H9 (cell line): ENCODE measurements around the gene ITPR1. TPM values are rescaled to one million over a fixed set of nuclear protein-coding genes. Genes with fewer than 3 reads are reported as not detected.

Experiments
- DNase-seq: peaks from one replicate; pipeline ENCODE4 v3.0.0-alpha.2; 2017
- H2AFZ ChIP-seq: one replicate; pipeline ENCODE4 v1.6.1; 2013; ENCODE audit warnings: mild to moderate bottlenecking, low read length, control low read depth, moderate library complexity
- H2AK5ac ChIP-seq: 2 replicates; pipeline ENCODE4 v1.6.1; 2013; ENCODE audit warnings: low read length, control low read depth, mixed read lengths; ENCODE audit not compliant: insufficient read length
- H2BK120ac ChIP-seq: one replicate; pipeline ENCODE4 v1.6.1; 2013; ENCODE audit warnings: low read depth, mild to moderate bottlenecking, low read length, control low read depth, inconsistent platforms; ENCODE audit not compliant: poor library complexity, severe bottlenecking
- H2BK12ac ChIP-seq: 2 replicates; pipeline ENCODE4 v1.6.1; 2013; ENCODE audit warnings: low read length, control low read depth, mixed read lengths, low read depth; ENCODE audit not compliant: insufficient read length
- H2BK15ac ChIP-seq: 2 replicates; pipeline ENCODE4 v1.6.1; 2013; ENCODE audit warnings: low read depth, low read length, control low read depth
- H2BK20ac ChIP-seq: one replicate; pipeline ENCODE4 v1.6.1; 2013; ENCODE audit warnings: low read depth, mild to moderate bottlenecking, low read length, control low read depth, inconsistent platforms; ENCODE audit not compliant: poor library complexity, severe bottlenecking
- H2BK5ac ChIP-seq: 2 replicates; pipeline ENCODE4 v1.6.1; 2013; ENCODE audit warnings: low read length, control low read depth, mixed read lengths; ENCODE audit not compliant: insufficient read length
- H3K14ac ChIP-seq: 2 replicates; pipeline ENCODE4 v1.6.1; 2013; ENCODE audit warnings: low read length, control low read depth; ENCODE audit not compliant: insufficient read depth
- H3K18ac ChIP-seq: 2 replicates; pipeline ENCODE4 v1.6.1; 2013; ENCODE audit warnings: low read depth, mild to moderate bottlenecking, mixed read lengths, low read length, control low read depth; ENCODE audit not compliant: insufficient read length
- H3K23ac ChIP-seq: 2 replicates; pipeline ENCODE4 v1.6.1; 2013; ENCODE audit warnings: low read length, control low read depth, mixed read lengths, low read depth; ENCODE audit not compliant: insufficient read length
- H3K23me2 ChIP-seq: 2 replicates; pipeline ENCODE4 v1.6.1; 2013; ENCODE audit warnings: low read depth, mild to moderate bottlenecking, mixed read lengths, low read length, control low read depth; ENCODE audit not compliant: insufficient read length, poor library complexity, severe bottlenecking
- H3K27ac ChIP-seq: 2 replicates; pipeline ENCODE4 v1.5.1; 2013; ENCODE audit warnings: low read length, control low read depth, mixed read lengths, low read depth; ENCODE audit not compliant: insufficient read length
- H3K27me3 ChIP-seq: 2 replicates; pipeline ENCODE4 v1.6.1; 2013; ENCODE audit warnings: low read length, control low read depth, inconsistent platforms; ENCODE audit not compliant: insufficient read depth
- H3K4ac ChIP-seq: 2 replicates; pipeline ENCODE4 v1.6.1; 2013; ENCODE audit warnings: low read depth, mild to moderate bottlenecking, control low read depth, inconsistent platforms, low read length, moderate library complexity
- H3K4me1 ChIP-seq: 2 replicates; pipeline ENCODE4 v1.6.1; 2013; ENCODE audit warnings: low read length, control low read depth, inconsistent platforms; ENCODE audit not compliant: insufficient read depth
- H3K4me2 ChIP-seq: 2 replicates; pipeline ENCODE4 v1.6.1; 2013; ENCODE audit warnings: low read length, control low read depth, mixed read lengths; ENCODE audit not compliant: insufficient read length, insufficient read depth
- H3K56ac ChIP-seq: 2 replicates; pipeline ENCODE4 v1.6.1; 2013; ENCODE audit warnings: low read depth, mild to moderate bottlenecking, mixed read lengths, low read length, control low read depth; ENCODE audit not compliant: insufficient read length
- H3K79me1 ChIP-seq: 2 replicates; pipeline ENCODE4 v1.6.1; 2013; ENCODE audit warnings: low read depth, mild to moderate bottlenecking, moderate library complexity, low read length, control low read depth, inconsistent platforms; ENCODE audit not compliant: insufficient read depth, poor library complexity, severe bottlenecking
- H3K79me2 ChIP-seq: 2 replicates; pipeline ENCODE4 v1.6.1; 2013; ENCODE audit warnings: low read length, control low read depth, inconsistent platforms; ENCODE audit not compliant: insufficient read depth
- H3K9ac ChIP-seq: 2 replicates; pipeline ENCODE4 v1.6.1; 2013; ENCODE audit warnings: low read length, control low read depth, mixed read lengths; ENCODE audit not compliant: insufficient read length; ENCODE audit errors: extremely low read depth
- H3K9me3 ChIP-seq: one replicate; pipeline ENCODE4 v1.6.1; 2013; ENCODE audit warnings: low read depth, low read length, inconsistent platforms; ENCODE audit not compliant: control insufficient read depth
- H3T11ph ChIP-seq: one replicate; pipeline ENCODE4 v1.6.1; 2013; ENCODE audit warnings: mild to moderate bottlenecking, low read length, control low read depth, inconsistent platforms
- H4K20me1 ChIP-seq: one replicate; pipeline ENCODE4 v1.6.1; 2013; ENCODE audit not compliant: control insufficient read depth, insufficient read length, insufficient read depth
- H4K5ac ChIP-seq: 2 replicates; pipeline ENCODE4 v1.6.1; 2013; ENCODE audit warnings: low read depth, mild to moderate bottlenecking, mixed read lengths, low read length, control low read depth; ENCODE audit not compliant: insufficient read length
- H4K8ac ChIP-seq: replicated peaks from 2 replicates; pipeline ENCODE4 v1.6.1; 2013; ENCODE audit warnings: low read length, control low read depth, mixed read lengths, low read depth; ENCODE audit not compliant: insufficient read length
- H4K91ac ChIP-seq: 2 replicates; pipeline ENCODE4 v1.6.1; 2013; ENCODE audit warnings: low read depth, mild to moderate bottlenecking, moderate library complexity, mixed read lengths, low read length, control low read depth; ENCODE audit not compliant: insufficient read length
- H3K27ac Mint-ChIP-seq, 3 experiments: 2 replicates in 2 of 3; 3 replicates in 1 of 3; pipeline ENCODE4 v1.8.0; 2020 to 2021; ENCODE audit warnings: mixed read lengths in 3 of 3, mild to moderate bottlenecking in 1 of 3, moderate library complexity in 1 of 3
- H3K27me3 Mint-ChIP-seq: 2 replicates; pipeline ENCODE4 v1.8.0; 2021; ENCODE audit warnings: low read depth, mild to moderate bottlenecking, moderate library complexity, mixed read lengths
- H3K36me3 Mint-ChIP-seq, 3 experiments: 2 replicates in 2 of 3; 3 replicates in 1 of 3; pipeline ENCODE4 v1.8.0; 2020 to 2021; ENCODE audit warnings: low read depth in 3 of 3, mixed read lengths in 3 of 3; ENCODE audit not compliant: insufficient read depth in 1 of 3
- H3K4me1 Mint-ChIP-seq, 2 experiments: 2 replicates each; pipeline ENCODE4 v1.8.0; 2020; ENCODE audit warnings: mixed read lengths in 2 of 2
- H3K4me3 Mint-ChIP-seq, 2 experiments: 2 replicates in 1 of 2; 3 replicates in 1 of 2; pipeline ENCODE4 v1.8.0; 2020 to 2021; ENCODE audit warnings: mild to moderate bottlenecking in 2 of 2, mixed read lengths in 2 of 2, moderate library complexity in 1 of 2
- H3K9me3 Mint-ChIP-seq, 2 experiments: 2 replicates in 1 of 2; 3 replicates in 1 of 2; pipeline ENCODE4 v1.8.0; 2020; ENCODE audit warnings: mild to moderate bottlenecking in 2 of 2, mixed read lengths in 2 of 2, moderate library complexity in 1 of 2
- CTCF ChIP-seq: fragments of 200-600 bp; sonication (generic); conservative IDR thresholded peaks from 3 replicates; pipeline ENCODE4 v1.8.0; 2021; ENCODE audit warnings: antibody characterized with exemption, mild to moderate bottlenecking
- WGBS: extraction: QIAGEN DNeasy Blood & Tissue Kit; methylation state at CpG from one replicate; pipeline ENCODE4 v1.1.7; 2013; ENCODE audit warnings: missing lambda C conversion rate, low lambda C conversion rate, mixed read lengths; ENCODE audit not compliant: insufficient read length; ENCODE audit errors: extremely low coverage; 5-methylcytosine and 5-hydroxymethylcytosine counted together
- total RNA-seq: library from RNA; stranded (reverse); gene quantifications from 2 replicates; pipeline ENCODE4 v1.2.1, GENCODE V29; 2021

The ITPR1 gene
- total RNA-seq, 1 experiment from 2014 or later: 4.2 TPM

- Mint-ChIP-seq H3K36me3 (peaks cover 0 to 2% (median 0%) of the 10 kb centered on the region in 3 experiments; a peak in 2 of 7 replicates), H3K4me3 (no peak overlapping the region), H3K9me3 (no peaks in the 10 kb centered on the region), H3K27me3 (no peaks in the 10 kb centered on the region; the same call in 1 of the 2 replicates), H3K27ac (peak overlapping the region in 1 of 3 experiments; percentile 73; a peak in 1 of 7 replicates), H3K4me1 (peaks cover 0 to 4% of the 10 kb centered on the region in 2 experiments; a peak in 3 of 4 replicates)
- Histone ChIP-seq H4K5ac (no peak overlapping the region), H2AFZ (no peak overlapping the region), H2BK20ac (no peak overlapping the region), H4K20me1 (no peaks in the 10 kb centered on the region), H3K9ac (no peak overlapping the region), H3K4me2 (no peak overlapping the region), H3K14ac (no peak overlapping the region), H2BK120ac (no peak overlapping the region), H2BK15ac (no peak overlapping the region), H2AK5ac (no peak overlapping the region), H3K4ac (no peak overlapping the region), H3K56ac (no peak overlapping the region), H3K23ac (no peak overlapping the region), H4K8ac (no peak overlapping the region), H3K27me3 (no peaks in the 10 kb centered on the region), H3K18ac (no peak overlapping the region), H3T11ph (no peak overlapping the region), H3K23me2 (no peaks in the 10 kb centered on the region), H3K27ac (no peak overlapping the region), H3K79me2 (no peaks in the 10 kb centered on the region), H4K91ac (no peak overlapping the region), H3K9me3 (no peaks in the 10 kb centered on the region), H2BK5ac (no peak overlapping the region), H2BK12ac (no peak overlapping the region), H3K79me1 (no peaks in the 10 kb centered on the region), H3K4me1 (no peaks in the 10 kb centered on the region; the same call in 1 of the 2 replicates)
- no CpG with 5 or more reads among the region's 9 CpGs for WGBS
- TF ChIP-seq CTCF: no peak
- no peak for DNase-seq
Observed at GRCh38 chr3:4739289-4740236, 246.4 kb downstream of the ITPR1 start.
